Thyroid gland (tissue), 4 donors: ENCODE results near the gene MAP6.

ENCODE experiments used
- POLR2A ChIP-seq, 2 donors: fragments of 450-650 bp; IDR thresholded peaks; one replicate each; pipeline ENCODE4 v1.6.1; 2017; ENCODE audit warnings: antibody characterized with exemption in 2 of 2, mild to moderate bottlenecking in 2 of 2, moderate library complexity in 1 of 2
- TF ChIP-seq, protein P1 (sequence below), 6 experiments: fragments of 200-600 bp in 3 of 6; fragments of 450-650 bp in 3 of 6; sonication (generic) in 3 of 6; IDR thresholded peaks; one replicate each; pipeline ENCODE4 v1.5.1; 2016 to 2019; ENCODE audit warnings: antibody characterized with exemption in 6 of 6, mild to moderate bottlenecking in 2 of 6, inconsistent platforms in 1 of 6, moderate library complexity in 1 of 6

DNA sequence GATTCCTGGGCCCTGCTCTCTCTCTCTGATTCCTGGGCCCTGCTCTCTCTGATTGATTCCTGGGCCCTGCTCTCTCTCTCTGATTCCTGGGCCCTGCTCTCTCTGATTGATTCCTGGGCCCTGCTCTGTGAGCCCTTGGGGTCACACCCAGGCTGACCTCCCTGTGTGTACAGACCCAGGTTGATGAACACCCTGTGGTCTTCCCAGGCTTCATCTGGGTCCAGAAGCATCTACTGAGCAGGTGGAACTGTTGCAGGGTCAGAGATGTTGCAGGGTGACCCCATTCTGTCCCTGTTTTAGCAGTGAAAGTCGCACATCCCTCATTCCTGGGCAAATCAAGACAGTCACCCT is 126.8 kb downstream of the MAP6 start:
- TF ChIP-seq, protein P1, sequence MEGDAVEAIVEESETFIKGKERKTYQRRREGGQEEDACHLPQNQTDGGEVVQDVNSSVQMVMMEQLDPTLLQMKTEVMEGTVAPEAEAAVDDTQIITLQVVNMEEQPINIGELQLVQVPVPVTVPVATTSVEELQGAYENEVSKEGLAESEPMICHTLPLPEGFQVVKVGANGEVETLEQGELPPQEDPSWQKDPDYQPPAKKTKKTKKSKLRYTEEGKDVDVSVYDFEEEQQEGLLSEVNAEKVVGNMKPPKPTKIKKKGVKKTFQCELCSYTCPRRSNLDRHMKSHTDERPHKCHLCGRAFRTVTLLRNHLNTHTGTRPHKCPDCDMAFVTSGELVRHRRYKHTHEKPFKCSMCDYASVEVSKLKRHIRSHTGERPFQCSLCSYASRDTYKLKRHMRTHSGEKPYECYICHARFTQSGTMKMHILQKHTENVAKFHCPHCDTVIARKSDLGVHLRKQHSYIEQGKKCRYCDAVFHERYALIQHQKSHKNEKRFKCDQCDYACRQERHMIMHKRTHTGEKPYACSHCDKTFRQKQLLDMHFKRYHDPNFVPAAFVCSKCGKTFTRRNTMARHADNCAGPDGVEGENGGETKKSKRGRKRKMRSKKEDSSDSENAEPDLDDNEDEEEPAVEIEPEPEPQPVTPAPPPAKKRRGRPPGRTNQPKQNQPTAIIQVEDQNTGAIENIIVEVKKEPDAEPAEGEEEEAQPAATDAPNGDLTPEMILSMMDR (IDR thresholded peaks at IDR 0.05) = no peak
- TF ChIP-seq POLR2A (IDR thresholded peaks at IDR 0.05) = no peak
